SIG-M5 treated with dmso at 0.1 percent for 504 hours (cell line): ENCODE results near the gene TFPI2.

Experiments
- DNase-seq: peaks from one replicate; lab custom pipeline; 2025; ENCODE audit not compliant: unreplicated experiment; lab: John Stamatoyannopoulos, UW

The TFPI2 gene

GRCh38 chr7:93860261-93860660 lies 30.3 kb downstream of the TFPI2 start:
- DNase-seq, result no peak

DNA sequence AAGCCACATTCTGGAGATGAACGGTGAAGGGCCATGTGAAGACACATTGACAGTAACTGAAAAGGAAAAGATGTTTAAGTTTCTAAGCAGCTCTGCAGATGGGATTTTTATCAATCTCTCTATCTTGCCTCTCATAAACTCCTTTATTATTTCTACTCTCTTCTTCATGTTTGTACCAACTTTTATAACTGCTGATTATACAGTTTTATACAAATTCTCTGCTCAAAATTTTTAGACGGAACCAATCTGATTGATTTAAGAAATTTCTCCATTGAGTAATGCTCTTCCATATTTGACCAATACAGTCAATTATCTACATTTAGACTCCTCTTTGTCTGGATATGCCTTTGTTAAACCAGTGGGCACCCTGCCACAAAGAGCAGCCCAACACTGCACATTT lies 31.7 kb downstream of the TFPI2 start:
- no peak for DNase-seq

DNA sequence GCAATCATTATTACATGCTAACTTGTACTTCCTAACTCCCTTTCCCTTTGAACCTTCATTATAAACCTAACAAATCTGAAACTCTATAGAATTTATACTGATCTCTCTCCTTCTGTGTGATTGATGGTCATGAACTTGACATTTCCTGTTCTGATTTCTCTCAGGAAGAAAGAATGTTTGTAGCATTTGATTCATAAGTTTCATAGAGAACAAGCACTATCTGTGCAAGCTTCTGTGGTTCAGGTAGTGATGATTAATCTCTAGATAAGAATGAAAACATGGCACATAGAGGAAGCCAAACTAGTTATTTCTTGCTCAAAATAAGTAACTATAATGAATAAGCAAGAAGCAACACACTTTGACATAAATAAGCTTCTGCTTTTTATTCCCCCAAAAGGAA lies 34.2 kb downstream of the TFPI2 start:
- DNase-seq, result no peak

GRCh38 chr7:93855797-93856196 lies 34.8 kb downstream of the TFPI2 start:
- DNase-seq, result no peak

GRCh38 chr7:93854480-93854879 lies 36.1 kb downstream of the TFPI2 start:
- no peak for DNase-seq

DNA sequence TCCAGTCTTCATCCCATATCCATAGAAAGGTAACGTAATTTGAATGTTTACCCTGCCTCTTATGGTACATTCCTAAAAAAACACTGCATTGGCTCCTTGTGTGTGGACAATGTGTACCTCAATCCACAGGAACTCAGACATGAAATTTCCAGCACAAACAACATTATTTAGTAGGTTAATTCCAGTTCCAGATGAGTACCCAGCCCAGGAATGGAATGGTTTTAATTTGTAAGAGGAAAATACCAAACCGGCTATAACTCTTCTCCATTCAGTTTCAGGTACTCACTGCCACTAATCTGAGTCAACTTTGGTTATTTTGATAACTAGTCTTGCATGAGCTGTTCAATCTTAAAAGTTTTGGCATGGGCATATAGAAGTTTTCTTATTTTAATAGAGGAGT lies 39.0 kb downstream of the TFPI2 start:
- DNase-seq, result no peak

DNA sequence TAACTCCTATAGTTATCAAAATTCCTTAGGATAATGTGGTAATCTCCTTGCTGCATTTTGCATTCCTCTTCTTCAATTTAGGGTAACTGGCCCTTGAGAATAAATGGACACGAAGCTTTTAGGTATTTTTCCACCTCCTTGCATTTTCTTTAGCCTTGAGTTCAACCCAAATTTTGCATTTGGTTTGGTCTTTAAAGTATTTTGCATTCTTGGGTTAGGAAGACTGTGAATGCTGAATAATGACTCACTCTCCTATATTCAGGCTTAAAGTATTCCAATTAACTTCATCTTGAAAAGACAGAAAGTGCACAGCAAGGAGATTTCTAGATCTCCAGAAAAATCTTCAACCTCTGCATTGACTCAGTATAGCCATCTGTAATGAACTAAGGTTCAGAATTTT lies 47.3 kb downstream of the TFPI2 start:
- DNase-seq, result no peak

GRCh38 chr7:93838966-93839365 lies 51.6 kb downstream of the TFPI2 start:
- DNase-seq, result no peak

DNA sequence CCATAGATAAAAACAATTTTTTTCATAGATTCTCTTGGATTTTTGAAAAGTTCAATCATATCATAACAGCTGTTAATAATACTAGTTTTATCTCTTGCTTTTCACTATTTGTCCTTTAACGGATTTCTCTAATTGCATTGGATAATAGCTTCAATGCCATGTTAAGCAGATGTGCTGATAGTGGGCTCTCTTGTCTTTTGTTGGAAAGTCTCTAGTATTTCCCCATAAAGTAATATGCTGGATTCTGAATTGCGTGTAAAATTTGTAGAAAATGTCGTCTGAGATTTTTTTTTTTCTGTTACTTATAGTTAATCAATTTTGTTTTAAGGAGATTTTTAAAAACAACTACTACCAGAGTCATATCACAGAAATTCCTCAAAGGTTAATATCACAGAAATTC lies 53.3 kb downstream of the TFPI2 start:
- no peak for DNase-seq

- no peak for DNase-seq
These were observed 54.4 kb downstream of the TFPI2 start for GRCh38 chr7:93836116-93836515.

- DNase-seq, result no peak
These were observed 54.9 kb downstream of the TFPI2 start for GRCh38 chr7:93835702-93836101.
